ENCODE data around the gene APOL1. TPM values are rescaled to one million over a fixed set of nuclear protein-coding genes. Genes with fewer than 3 reads are reported as not detected.
"Not testable (repeated sequence)": the region's sequence is repeated elsewhere in the genome, so short reads cannot be mapped to it uniquely, and the experiment has no call there.

Gene APOL1
- total and polyA plus RNA-seq, 9 of the 15 experiments (the other 6 are each of a cell fraction or from before 2014, with no cell fraction given): 2.5 to 9.7 (median 5.6) TPM

DNA sequence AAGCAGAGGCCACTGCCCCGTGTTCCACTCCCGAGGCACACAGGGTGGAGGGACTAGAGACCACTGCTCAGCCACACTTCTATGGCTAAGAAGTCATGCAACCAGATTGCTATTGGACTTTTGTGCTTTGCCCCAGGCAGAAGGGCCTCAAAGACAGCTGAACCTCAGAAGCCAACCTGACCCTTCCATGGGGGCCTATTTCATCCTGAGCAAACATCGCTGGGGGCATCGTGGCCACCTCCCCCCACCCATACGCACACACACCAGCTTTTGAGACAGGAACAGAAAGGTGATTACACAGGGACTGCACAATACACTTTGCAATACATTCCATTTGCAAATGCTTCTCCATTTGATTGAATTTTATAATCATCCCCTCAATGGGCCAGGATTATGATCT is 47.4 kb upstream of the APOL1 start:
- WGBS (ENCODE audit: insufficient coverage, low coverage, missing lambda C conversion rate): 85% methylated on average over 5 of the region's 5 CpGs
- H3K27me3 ChIP-seq (ENCODE audit: control insufficient read depth in 2 of 2, insufficient read depth in 2 of 2, low read length in 2 of 2); FAIRE-seq; H2AFZ ChIP-seq (ENCODE audit: low read depth, low read length); H3K27ac ChIP-seq (ENCODE audit: extremely low read depth, low read depth, low read length); H3K9me1 ChIP-seq (ENCODE audit: control insufficient read depth, insufficient read depth, low read length); intact Hi-C loops (cut with micrococcal nuclease); H3K4me2 ChIP-seq (ENCODE audit: insufficient read depth, low read length); H3K4me3 ChIP-seq; BruUV-seq (replicated peaks); DNase-seq (ENCODE audit: extremely low read depth in 1 of 4, low spot score in 3 of 4); ATAC-seq; H3K9me3 ChIP-seq (replicated peaks; ENCODE audit: control insufficient read depth, insufficient read depth, low read depth, low read length); CTCF ChIA-PET (ENCODE audit: low intra/inter-chr PET ratio); H3K36me3 ChIP-seq (ENCODE audit: control insufficient read depth, insufficient read depth, low read length); in situ Hi-C loops (cut with MboI); H4K20me1 ChIP-seq (replicated peaks; ENCODE audit: control insufficient read depth, insufficient read depth, low read length); H3K9ac ChIP-seq (ENCODE audit: insufficient read depth in 1 of 2, low read depth in 2 of 2, low read length in 2 of 2): not testable (repeated sequence)
- peaks cover 11% of the 10 kb centered on the region for H3K79me2 ChIP-seq (ENCODE audit: control insufficient read depth, insufficient read depth, low read length)
- POLR2A ChIA-PET: interaction anchor here (0.5 kb wide), 1 partner anchor 80 kb away, joined by 3 read pairs; no protein-coding TSS in a partner anchor
- peaks cover 10 to 17% of the 10 kb centered on the region in 2 experiments; a peak in 4 of 5 replicates for H3K4me1 ChIP-seq (replicated peaks in 1 of 2; ENCODE audit: control insufficient read depth in 2 of 2, insufficient read depth in 2 of 2, low read length in 2 of 2)

DNA sequence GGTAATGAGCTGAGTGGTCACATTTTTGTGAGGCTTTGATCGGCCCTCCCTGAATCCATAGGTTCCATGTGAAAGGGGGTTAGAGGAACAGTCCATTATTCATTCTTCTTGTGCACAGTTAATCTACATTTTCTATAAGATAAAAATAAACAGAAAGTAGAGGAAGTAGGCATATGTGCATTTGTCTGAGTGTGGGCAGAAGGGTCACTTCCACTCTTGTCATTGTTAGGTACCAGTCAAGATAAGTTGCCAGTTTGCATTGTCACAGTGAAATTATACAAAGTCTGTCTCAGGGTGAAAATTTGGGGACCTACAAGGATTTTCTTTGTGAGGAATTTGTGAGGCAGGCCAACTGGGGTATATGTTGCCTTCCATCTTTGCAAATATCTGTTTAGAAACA is 46.7 kb upstream of the APOL1 start:
- no peaks in the 10 kb centered on the region for H3K27me3 ChIP-seq (ENCODE audit: control insufficient read depth in 2 of 2, insufficient read depth in 2 of 2, low read length in 2 of 2)
- TF ChIP-seq ZNF507 (tag; conservative IDR thresholded peaks at IDR 0.05) (no peak), MYNN (IDR thresholded peaks at IDR 0.05) (no peak), MYNN (CRISPR knock-in tag; IDR thresholded peaks at IDR 0.05) (no peak), PHB2 (IDR thresholded peaks at IDR 0.05; ENCODE audit: low read depth) (no peak), LCOR (CRISPR knock-in tag; IDR thresholded peaks at IDR 0.05) (no peak), ZFP30 (CRISPR knock-in tag; IDR thresholded peaks at IDR 0.05; ENCODE audit: borderline replicate concordance) (no peak), NELFE (IDR thresholded peaks at IDR 0.05; ENCODE audit: insufficient read depth, insufficient read length) (no peak), ELF1 (tag; IDR thresholded peaks at IDR 0.05) (no peak), PPARD (CRISPR knock-in tag; IDR thresholded peaks at IDR 0.05) (no peak), NCOA6 (IDR thresholded peaks at IDR 0.05) (no peak), HNRNPUL1 (IDR thresholded peaks at IDR 0.05; ENCODE audit: low read length) (no peak), RBM39 (optimal IDR thresholded peaks at IDR 0.05; ENCODE audit: low read depth, low read length) (no peak), RBM17 (IDR thresholded peaks at IDR 0.05; ENCODE audit: borderline replicate concordance, low read depth, low read length) (no peak), NFATC3 (IDR thresholded peaks at IDR 0.05) (no peak), HEY1 (CRISPR knock-in tag; IDR thresholded peaks at IDR 0.05; ENCODE audit: borderline replicate concordance) (no peak), ZNF224 (CRISPR knock-in tag; IDR thresholded peaks at IDR 0.05) (no peak), SREBF1 (IDR thresholded peaks at IDR 0.05; ENCODE audit: borderline replicate concordance, low read depth, low read length) (no peak)
- TF ChIP-seq, protein P1, sequence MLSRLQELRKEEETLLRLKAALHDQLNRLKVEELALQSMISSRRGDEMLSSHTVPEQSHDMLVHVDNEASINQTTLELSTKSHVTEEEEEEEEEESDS (CRISPR knock-in tag; IDR thresholded peaks at IDR 0.05): no peak
- 89% methylated on average over 1 of the region's 1 CpG for WGBS (ENCODE audit: insufficient coverage, low coverage, missing lambda C conversion rate)
- peaks cover 7% of the 10 kb centered on the region; the same call in 2 of the 3 replicates for H3K79me2 ChIP-seq (ENCODE audit: control insufficient read depth, insufficient read depth, low read length)
- DNase-seq (ENCODE audit: extremely low read depth in 1 of 4, low spot score in 3 of 4) (no peak), FAIRE-seq (no peak), ATAC-seq (no peak)
- no peaks in the 10 kb centered on the region for H3K9me1 ChIP-seq (ENCODE audit: control insufficient read depth, insufficient read depth, low read length)
- no peaks in the 10 kb centered on the region for H4K20me1 ChIP-seq (replicated peaks; ENCODE audit: control insufficient read depth, insufficient read depth, low read length)
- ChIA-PET POLR2A (no interaction called here), CTCF (ENCODE audit: low intra/inter-chr PET ratio) (no interaction called here)
- H3K4me1 ChIP-seq (replicated peaks in 1 of 2; ENCODE audit: control insufficient read depth in 2 of 2, insufficient read depth in 2 of 2, low read length in 2 of 2): peaks cover 10 to 13% of the 10 kb centered on the region in 2 experiments; a peak in 4 of 5 replicates
- peaks cover 2% of the 10 kb centered on the region; the same call in 1 of the 2 replicates for H3K9me3 ChIP-seq (replicated peaks; ENCODE audit: control insufficient read depth, insufficient read depth, low read depth, low read length)
- no peak overlapping the region for H3K4me2 ChIP-seq (ENCODE audit: insufficient read depth, low read length)
- intact Hi-C loops (cut with micrococcal nuclease): no loop called here
- H3K36me3 ChIP-seq (ENCODE audit: control insufficient read depth, insufficient read depth, low read length): no peaks in the 10 kb centered on the region
- no peak overlapping the region for H3K9ac ChIP-seq (ENCODE audit: insufficient read depth in 1 of 2, low read depth in 2 of 2, low read length in 2 of 2)
- in situ Hi-C loops (cut with MboI): no loop called here
- H2AFZ ChIP-seq (ENCODE audit: low read depth, low read length): no peak overlapping the region
- no TSS peak for BruUV-seq (replicated peaks)
- no peak overlapping the region for H3K27ac ChIP-seq (ENCODE audit: extremely low read depth, low read depth, low read length)
- H3K4me3 ChIP-seq: no peak overlapping the region

Data from K562 (cell line).